Liver (tissue), 9 donors: ENCODE data around the gene AKT3. TPM values are rescaled to one million over a fixed set of nuclear protein-coding genes. Genes with fewer than 3 reads are reported as not detected.

ENCODE experiments used
- DNase-seq: peaks from one replicate; pipeline ENCODE4 v3.0.0-alpha.2; 2017; ENCODE audit warnings: low spot score
- H3K27ac ChIP-seq, 2 donors: one replicate each; pipeline ENCODE4 v1.7.0; 2013; ENCODE audit warnings: inconsistent platforms in 2 of 2, low read length in 2 of 2, control low read depth in 1 of 2, low read depth in 1 of 2, mild to moderate bottlenecking in 1 of 2
- H3K27me3 ChIP-seq, 4 donors: one replicate each; pipeline versions ENCODE4 v1.6.1 to v1.7.0; 2013; ENCODE audit warnings: low read length in 3 of 4, inconsistent platforms in 1 of 4, mild to moderate bottlenecking in 1 of 4, moderate library complexity in 1 of 4; ENCODE audit not compliant: control insufficient read depth in 4 of 4, insufficient read depth in 4 of 4
- H3K36me3 ChIP-seq, 4 donors: one replicate each; pipeline versions ENCODE4 v1.6.1 to v1.7.0; 2013; ENCODE audit warnings: low read length in 3 of 4, mild to moderate bottlenecking in 3 of 4, low read depth in 1 of 4, moderate library complexity in 1 of 4; ENCODE audit not compliant: control insufficient read depth in 4 of 4, insufficient read depth in 3 of 4
- H3K4me1 ChIP-seq, 4 donors: one replicate each; pipeline versions ENCODE4 v1.6.1 to v1.7.0; 2013; ENCODE audit warnings: low read length in 3 of 4, mild to moderate bottlenecking in 3 of 4, moderate library complexity in 1 of 4; ENCODE audit not compliant: control insufficient read depth in 4 of 4, insufficient read depth in 4 of 4
- H3K4me3 ChIP-seq, 3 donors: one replicate each; pipeline versions ENCODE4 v1.6.1 to v1.7.0; 2013; ENCODE audit warnings: low read length in 3 of 3, control low read depth in 1 of 3, low read depth in 1 of 3, mild to moderate bottlenecking in 1 of 3
- H3K9ac ChIP-seq, 2 donors: one replicate each; pipeline ENCODE4 v1.7.0; 2013; ENCODE audit warnings: low read length in 2 of 2, mild to moderate bottlenecking in 2 of 2, moderate library complexity in 2 of 2, control low read depth in 1 of 2, low read depth in 1 of 2
- H3K9me3 ChIP-seq, 4 donors: one replicate each; pipeline versions ENCODE4 v1.6.1 to v1.7.0; 2013; ENCODE audit warnings: low read length in 3 of 4; ENCODE audit not compliant: control insufficient read depth in 4 of 4
- EGR1 ChIP-seq, 2 donors: IDR thresholded peaks; 2 replicates each; pipeline ENCODE4 v1.6.1; 2016 to 2018; ENCODE audit warnings: antibody characterized with exemption in 2 of 2, low read depth in 2 of 2
- FOXA1 ChIP-seq: IDR thresholded peaks from 2 replicates; pipeline ENCODE4 v1.6.1; 2016; ENCODE audit warnings: antibody characterized with exemption
- FOXA2 ChIP-seq: IDR thresholded peaks from 2 replicates; pipeline ENCODE4 v1.6.1; 2016; ENCODE audit warnings: antibody characterized with exemption
- GABPA ChIP-seq, 2 donors: IDR thresholded peaks in 1 of 2; conservative IDR thresholded peaks in 1 of 2; 2 replicates each; pipeline ENCODE4 v1.6.1; 2016; ENCODE audit warnings: antibody characterized with exemption in 2 of 2, mild to moderate bottlenecking in 1 of 2, moderate library complexity in 1 of 2
- HNF4A ChIP-seq, 2 donors: conservative IDR thresholded peaks; 2 replicates each; pipeline ENCODE4 v1.6.1; 2016; ENCODE audit warnings: antibody characterized with exemption in 2 of 2, mild to moderate bottlenecking in 2 of 2
- HNF4G ChIP-seq: IDR thresholded peaks from 2 replicates; pipeline ENCODE4 v1.6.1; 2016; ENCODE audit warnings: antibody characterized with exemption
- JUND ChIP-seq, 2 donors: IDR thresholded peaks; 2 replicates each; pipeline ENCODE4 v1.6.1; 2016; ENCODE audit warnings: antibody characterized with exemption in 2 of 2
- MAX ChIP-seq: IDR thresholded peaks from 2 replicates; pipeline ENCODE4 v1.6.1; 2016; ENCODE audit warnings: antibody characterized with exemption
- NR2F2 ChIP-seq: IDR thresholded peaks from 2 replicates; pipeline ENCODE4 v1.6.1; 2016; ENCODE audit warnings: antibody characterized with exemption
- RAD21 ChIP-seq, 2 donors: IDR thresholded peaks; 2 replicates each; pipeline ENCODE4 v1.6.1; 2016; ENCODE audit warnings: antibody characterized with exemption in 2 of 2, mild to moderate bottlenecking in 2 of 2
- REST ChIP-seq: IDR thresholded peaks from 2 replicates; pipeline ENCODE4 v1.6.1; 2016; ENCODE audit warnings: antibody characterized with exemption, mild to moderate bottlenecking
- RXRA ChIP-seq, 2 donors: IDR thresholded peaks; 2 replicates each; pipeline ENCODE4 v1.6.1; 2017 to 2018; ENCODE audit warnings: antibody characterized with exemption in 2 of 2, mild to moderate bottlenecking in 1 of 2
- SP1 ChIP-seq: IDR thresholded peaks from 2 replicates; pipeline ENCODE4 v1.6.1; 2018; ENCODE audit warnings: antibody characterized with exemption, mild to moderate bottlenecking
- TAF1 ChIP-seq: conservative IDR thresholded peaks from 2 replicates; pipeline ENCODE4 v1.6.1; 2016; ENCODE audit warnings: antibody characterized with exemption, mild to moderate bottlenecking
- YY1 ChIP-seq: IDR thresholded peaks from 2 replicates; pipeline ENCODE4 v1.6.1; 2016; ENCODE audit warnings: antibody characterized with exemption, mild to moderate bottlenecking
- WGBS: extraction: QIAGEN DNeasy Blood & Tissue Kit; methylation state at CpG from one replicate; pipeline ENCODE4 v1.1.7; 2013; 5-methylcytosine and 5-hydroxymethylcytosine counted together
- polyA plus RNA-seq, 2 donors: library from polyadenylated mRNA; stranded (reverse) in 1 of 2; unstranded in 1 of 2; fragments of 200-250 nt in 1 of 2; fragments of >200 nt in 1 of 2; fragmentation: Nextera tagmentation in 1 of 2; extraction: Ambion mirVana in 1 of 2; gene quantifications; one replicate each; pipeline versions ENCODE4 v1.2.1 to v1.2.3, GENCODE V29; 2013 to 2015
- total RNA-seq, 2 donors: library from RNA; depleted of rRNA; stranded (reverse); fragments of >200 nt; gene quantifications; one replicate each; pipeline ENCODE4 v1.2.3, GENCODE V29; 2014
- TF ChIP-seq, protein P1 (sequence below): fragments of 150-350 bp; IDR thresholded peaks from 2 replicates; pipeline ENCODE4 v1.5.1; 2017; ENCODE audit warnings: improper control_type of control experiment, low read depth, low read length; ENCODE audit not compliant: missing input control
- donor health status: healthy.
- donor health status: healthy.
- donor health status: healthy.
- donor health status: healthy.
- donor health status: healthy.

Gene AKT3
- total and polyA plus RNA-seq, 4 donors, result 1.7 to 7.6 (median 2.8) TPM

DNA sequence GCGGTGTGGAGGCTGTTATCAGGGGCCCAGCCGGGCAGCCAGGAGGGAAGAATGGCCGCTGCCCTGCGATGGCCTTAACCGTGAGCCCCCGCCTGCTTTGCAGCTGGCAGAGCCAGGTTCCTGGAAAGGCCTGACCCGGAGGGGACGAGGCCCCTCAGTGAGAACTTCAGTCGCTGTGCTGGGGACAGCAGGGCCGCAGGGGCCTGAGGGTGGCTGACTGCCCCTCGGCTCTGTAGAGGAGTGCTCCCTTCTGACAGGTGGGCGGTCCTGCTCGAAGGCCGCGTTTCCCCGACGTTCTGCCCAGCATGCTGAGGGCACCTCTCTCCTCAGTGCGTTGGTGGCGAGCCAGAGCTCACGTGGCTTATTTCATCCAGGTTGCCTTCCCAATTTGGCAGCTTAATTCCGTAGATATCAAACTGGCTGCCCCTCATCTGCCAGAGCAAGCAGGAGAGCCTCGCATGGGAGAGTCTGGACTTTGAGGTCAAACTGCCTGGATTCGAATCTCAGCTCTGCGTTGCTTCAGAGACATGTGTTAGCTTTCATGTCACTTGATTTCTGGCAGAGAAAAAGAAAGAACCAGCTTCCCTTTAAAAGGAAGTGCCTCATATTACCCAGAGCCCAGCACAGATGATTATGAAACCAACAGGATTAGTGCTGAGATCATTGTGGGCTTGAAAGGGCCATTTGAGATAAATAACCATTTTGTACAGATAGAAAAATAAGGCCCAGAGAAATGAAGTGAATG lies 354.4 kb downstream of the AKT3 start:
- Histone ChIP-seq H3K9me3 (no peaks in the 10 kb centered on the region), H3K9ac (peak overlapping the region; percentile 51 to 76), H3K4me3 (no peak overlapping the region), H3K27me3 (no peaks in the 10 kb centered on the region), H3K36me3 (no peaks in the 10 kb centered on the region), H3K4me1 (peaks cover 0 to 20% (median 6%) of the 10 kb centered on the region in 4 donors), H3K27ac (peak overlapping the region; percentile 92)
- no peak for DNase-seq
- 56% methylated on average over 24 of the region's 24 CpGs for WGBS
- TF ChIP-seq HNF4A (conservative IDR thresholded peaks at IDR 0.05), result peak; percentile 64 to 93
- peak; percentile 54 for TF ChIP-seq SP1
- TF ChIP-seq EGR1 (IDR thresholded peaks at IDR 0.05; ENCODE audit: low read depth in 2 of 2), result peak in 1 of 2 donors; percentile 31
- peak in 1 of 2 donors; percentile 58 for TF ChIP-seq JUND (IDR thresholded peaks at IDR 0.05)
- peak; percentile 52 for TF ChIP-seq REST
- TF ChIP-seq MAX, result peak; percentile 89
- peak; percentile 22 to 50 for TF ChIP-seq RAD21 (IDR thresholded peaks at IDR 0.05)
- TF ChIP-seq NR2F2, result peak; percentile 12
- peak in 1 of 2 donors; percentile 82 for TF ChIP-seq RXRA (IDR thresholded peaks at IDR 0.05)
- no peak for TF ChIP-seq HNF4G
- TF ChIP-seq, protein P1, sequence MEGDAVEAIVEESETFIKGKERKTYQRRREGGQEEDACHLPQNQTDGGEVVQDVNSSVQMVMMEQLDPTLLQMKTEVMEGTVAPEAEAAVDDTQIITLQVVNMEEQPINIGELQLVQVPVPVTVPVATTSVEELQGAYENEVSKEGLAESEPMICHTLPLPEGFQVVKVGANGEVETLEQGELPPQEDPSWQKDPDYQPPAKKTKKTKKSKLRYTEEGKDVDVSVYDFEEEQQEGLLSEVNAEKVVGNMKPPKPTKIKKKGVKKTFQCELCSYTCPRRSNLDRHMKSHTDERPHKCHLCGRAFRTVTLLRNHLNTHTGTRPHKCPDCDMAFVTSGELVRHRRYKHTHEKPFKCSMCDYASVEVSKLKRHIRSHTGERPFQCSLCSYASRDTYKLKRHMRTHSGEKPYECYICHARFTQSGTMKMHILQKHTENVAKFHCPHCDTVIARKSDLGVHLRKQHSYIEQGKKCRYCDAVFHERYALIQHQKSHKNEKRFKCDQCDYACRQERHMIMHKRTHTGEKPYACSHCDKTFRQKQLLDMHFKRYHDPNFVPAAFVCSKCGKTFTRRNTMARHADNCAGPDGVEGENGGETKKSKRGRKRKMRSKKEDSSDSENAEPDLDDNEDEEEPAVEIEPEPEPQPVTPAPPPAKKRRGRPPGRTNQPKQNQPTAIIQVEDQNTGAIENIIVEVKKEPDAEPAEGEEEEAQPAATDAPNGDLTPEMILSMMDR, result no peak
- TF ChIP-seq YY1, result peak; percentile 80
- TF ChIP-seq TAF1, result no peak
- peak in 1 of 2 donors; percentile 30 for TF ChIP-seq GABPA (IDR thresholded peaks at IDR 0.05 in 1 of 2, conservative IDR thresholded peaks at IDR 0.05 in 1 of 2)
- TF ChIP-seq FOXA2, result no peak

DNA sequence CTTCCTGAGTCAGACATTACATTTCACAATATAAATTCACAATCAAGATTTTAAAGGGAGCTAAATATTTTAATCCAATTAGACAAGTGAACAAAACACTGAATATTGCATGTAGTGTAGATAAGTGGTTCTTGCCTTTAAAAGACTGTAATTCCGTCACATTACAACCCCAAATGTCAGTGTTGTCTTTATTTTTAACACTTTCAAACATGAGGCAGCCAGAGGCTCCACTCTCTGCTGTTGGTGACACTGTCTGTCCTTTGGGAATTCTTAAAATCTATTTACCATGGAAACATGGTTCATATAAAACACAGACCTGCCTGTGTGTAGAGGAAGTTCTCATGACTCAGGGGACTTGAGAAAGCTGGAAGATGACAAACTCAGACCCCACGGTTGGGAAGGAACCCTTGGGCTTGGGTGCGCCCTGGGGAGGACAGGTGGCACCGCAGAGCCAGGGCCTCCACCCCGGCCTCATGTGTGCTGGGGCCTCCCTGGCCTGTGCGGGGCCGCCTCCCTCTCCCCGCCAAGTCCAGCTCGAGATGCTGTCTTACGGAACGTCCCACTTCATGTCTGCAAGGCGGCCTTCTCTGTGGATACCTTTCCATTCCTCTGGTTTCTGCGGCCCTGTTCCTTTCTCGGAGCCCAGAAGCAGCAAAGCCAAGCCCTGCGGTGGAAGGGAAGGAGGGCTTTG lies 355.2 kb downstream of the AKT3 start:
- H3K9ac ChIP-seq, result peak overlapping the region in 1 of 2 donors; percentile 30
- no peak overlapping the region for H3K4me3 ChIP-seq
- DNase-seq, result no peak
- no peaks in the 10 kb centered on the region for H3K27me3 ChIP-seq
- H3K4me1 ChIP-seq, result peaks cover 0 to 20% (median 6%) of the 10 kb centered on the region in 4 donors
- 95% methylated on average over 15 of the region's 15 CpGs for WGBS
- H3K27ac ChIP-seq, result peak overlapping the region; percentile 92
- TF ChIP-seq HNF4G (no peak), REST (no peak), JUND (IDR thresholded peaks at IDR 0.05) (no peak), FOXA1 (no peak)
- no peaks in the 10 kb centered on the region for H3K9me3 ChIP-seq
- no peaks in the 10 kb centered on the region for H3K36me3 ChIP-seq
